GM12878 (cell line): ENCODE data around the gene PDGFB. TPM values are rescaled to one million over a fixed set of nuclear protein-coding genes. Genes with fewer than 3 reads are reported as not detected.

Experiments
- ATAC-seq: fragments of 200-7000 bp; cut with Tn5 transposase; 3 replicates; pipeline ENCODE4 v1.9.1; 2020; ENCODE audit warnings: mild to moderate bottlenecking, moderate library complexity
- BruUV-seq: library from RNA; stranded (reverse); fragments of 400-500 nt; replicated peaks from 2 replicates; lab custom pipeline; 2021; lab: Mats Ljungman, UMichigan
- CTCF ChIA-PET: fragments of 300-600 bp; sonication (Branson Sonifier 250); formaldehyde crosslinking; extraction: SDS; loops from one replicate; lab custom pipeline; 2021; ENCODE audit warnings: inconsistent platforms; lab: Yijun Ruan, JAX
- POLR2A ChIA-PET: fragments of 350-600 bp; formaldehyde crosslinking; extraction: SDS; loops from one replicate; lab custom pipeline; 2021; ENCODE audit warnings: inconsistent platforms; lab: Charles Lee
- RAD21 ChIA-PET: fragments of 300-600 bp; sonication (Branson Sonifier 250); formaldehyde crosslinking; loops from one replicate; lab custom pipeline; 2023; ENCODE audit warnings: antibody characterized with exemption; ENCODE audit not compliant: unreplicated experiment; lab: Charles Lee
- SMC1A ChIA-PET: fragments of 300-600 bp; sonication (Branson Sonifier 250); formaldehyde crosslinking; loops from one replicate; lab custom pipeline; 2023; ENCODE audit not compliant: unreplicated experiment, uncharacterized antibody; lab: Charles Lee
- DNase-seq: peaks from one replicate; pipeline ENCODE4 v3.0.0-alpha.2; 2011; ENCODE audit warnings: low read depth, low spot score
- FAIRE-seq: peaks from 3 replicates; lab custom pipeline; 2011; peaks lifted over from hg19 to GRCh38; lab: Jason Lieb, UNC
- H2AFZ ChIP-seq: 2 replicates; pipeline ENCODE4 v1.6.0; 2011; ENCODE audit warnings: low read depth, low read length, control low read depth; ENCODE audit not compliant: control insufficient read depth
- H3K27ac ChIP-seq: 2 replicates; pipeline ENCODE4 v1.5.1; 2011; ENCODE audit warnings: control low read depth; ENCODE audit not compliant: control insufficient read depth, insufficient read depth
- H3K27me3 ChIP-seq, 2 experiments: replicated peaks in 1 of 2; 2 replicates each; pipeline versions ENCODE4 v1.6.0 to v1.6.1; 2011; ENCODE audit warnings: low read length in 1 of 2; ENCODE audit not compliant: control insufficient read depth in 2 of 2, insufficient read depth in 2 of 2
- H3K36me3 ChIP-seq, 2 experiments: 2 replicates each; pipeline ENCODE4 v1.5.1; 2011; ENCODE audit warnings: low read length in 1 of 2; ENCODE audit not compliant: control insufficient read depth in 2 of 2, insufficient read depth in 2 of 2
- H3K4me1 ChIP-seq: 2 replicates; pipeline ENCODE4 v1.6.1; 2011; ENCODE audit warnings: mild to moderate bottlenecking, low read length, moderate library complexity, mixed read lengths; ENCODE audit not compliant: control insufficient read depth, insufficient read depth
- H3K4me2 ChIP-seq: 2 replicates; pipeline ENCODE4 v1.6.0; 2011; ENCODE audit warnings: control low read depth; ENCODE audit not compliant: control insufficient read depth, insufficient read depth
- H3K4me3 ChIP-seq: fragments of 200-600 bp; sonication (generic); 2 replicates; pipeline ENCODE4 v1.5.1; 2016
- H3K79me2 ChIP-seq: 2 replicates; pipeline ENCODE4 v1.6.0; 2011; ENCODE audit warnings: low read length; ENCODE audit not compliant: control insufficient read depth, insufficient read depth
- H3K9ac ChIP-seq: 2 replicates; pipeline ENCODE4 v1.8.0; 2011; ENCODE audit warnings: low read length, control low read depth, mixed read lengths; ENCODE audit not compliant: control insufficient read depth, insufficient read depth
- H3K9me3 ChIP-seq: replicated peaks from 3 replicates; pipeline ENCODE4 v1.5.1; 2011; ENCODE audit warnings: mild to moderate bottlenecking, low read length; ENCODE audit not compliant: control insufficient read depth, insufficient read depth
- H4K20me1 ChIP-seq: 2 replicates; pipeline ENCODE4 v1.6.0; 2011; ENCODE audit not compliant: control insufficient read depth, insufficient read depth
- ATF7 ChIP-seq: fragments of 450-650 bp; IDR thresholded peaks from 2 replicates; pipeline ENCODE4 v1.6.1; 2016; ENCODE audit warnings: low read depth, mild to moderate bottlenecking
- BMI1 ChIP-seq: fragments of 450-650 bp; IDR thresholded peaks from 2 replicates; pipeline ENCODE4 v1.6.1; 2016; ENCODE audit warnings: mild to moderate bottlenecking, moderate library complexity, borderline replicate concordance
- E4F1 ChIP-seq: fragments of 450-650 bp; IDR thresholded peaks from 2 replicates; pipeline ENCODE4 v1.6.1; 2018; ENCODE audit warnings: borderline replicate concordance, mild to moderate bottlenecking; ENCODE audit not compliant: partially characterized antibody
- KLF5 ChIP-seq: fragments of 450-650 bp; IDR thresholded peaks from 2 replicates; pipeline ENCODE4 v1.6.1; 2014; ENCODE audit warnings: mild to moderate bottlenecking; ENCODE audit not compliant: partially characterized antibody
- NFIC ChIP-seq: IDR thresholded peaks from 2 replicates; pipeline ENCODE4 v1.6.1; 2012; ENCODE audit warnings: low read depth, mild to moderate bottlenecking, inconsistent platforms, low read length, moderate library complexity
- RAD21 ChIP-seq: IDR thresholded peaks from 2 replicates; pipeline ENCODE4 v1.6.1; 2011; ENCODE audit warnings: mild to moderate bottlenecking, low read depth, low read length, moderate library complexity; ENCODE audit not compliant: insufficient read depth
- YY1 ChIP-seq: IDR thresholded peaks from 2 replicates; pipeline ENCODE4 v1.6.1; 2011; ENCODE audit warnings: low read depth, mild to moderate bottlenecking, low read length
- ZBTB11 ChIP-seq: fragments of 450-650 bp; formaldehyde crosslinking; IDR thresholded peaks from 2 replicates; pipeline ENCODE4 v1.5.0; 2022; ENCODE audit warnings: mild to moderate bottlenecking, missing genetic modification characterization
- WGBS: methylation state at CpG from one replicate; pipeline ENCODE4 v1.1.6; 2016; ENCODE audit warnings: low lambda C conversion rate; ENCODE audit not compliant: insufficient replicate concordance, insufficient coverage; ENCODE audit errors: missing lambda C conversion rate; 5-methylcytosine and 5-hydroxymethylcytosine counted together
- in situ Hi-C: fragments of 300-500 bp; cut with MboI; formaldehyde crosslinking; loops from 9 replicates; pipeline ENCODE4 v1.14.3; 2018; ENCODE audit warnings: mixed read lengths
- intact Hi-C: fragments of 100-400 bp; cut with micrococcal nuclease; formaldehyde crosslinking; loops from one replicate; pipeline ENCODE4 v1.14.2; 2022; ENCODE audit not compliant: unreplicated experiment
- polyA plus RNA-seq, 11 experiments: library from polyadenylated mRNA; depleted of rRNA in 4 of 11; unstranded in 6 of 11; stranded (reverse) in 5 of 11; fragments of >200 nt; fragmentation: Nextera tagmentation in 4 of 11; fragmentation: Illumina TruSeq in 1 of 11; extraction: Ambion mirVana in 4 of 11; extraction: Trizol in 1 of 11; gene quantifications; 1 replicate in 1 of 11; 2 replicates in 10 of 11; pipeline versions ENCODE4 v1.2.1 to v1.2.3, GENCODE V29; 2011 to 2016; ENCODE audit warnings: inconsistent platforms in 2 of 11, missing spikeins in 2 of 11, low read depth in 1 of 11
- total RNA-seq, 4 experiments: library from RNA; depleted of rRNA in 3 of 4; stranded (reverse); fragments of >200 nt in 3 of 4; fragmentation: Illumina TruSeq in 1 of 4; extraction: Trizol in 1 of 4; gene quantifications; 2 replicates each; pipeline versions ENCODE4 v1.2.1 to v1.2.3, GENCODE V29; 2013 to 2021

PDGFB gene
- total and polyA plus RNA-seq, 10 of the 15 experiments (the other 5 are each of a cell fraction or from before 2014, with no cell fraction given), result 0.13 to 1.1 (median 0.56) TPM; not detected in 1

GRCh38 chr22:39284983-39285382, 40.2 kb upstream of the PDGFB start:
- 0 out of 2 replicates have a peak, but pooled peaks have one; percentile 26 for TF ChIP-seq YY1
- TF ChIP-seq RAD21, result no peak
- SMC1A ChIA-PET, result interaction anchor here (1.1 kb wide), 1 partner anchor 69 kb away, joined by 4 read pairs; no protein-coding TSS in a partner anchor
- H3K79me2 ChIP-seq, result no peaks in the 10 kb centered on the region
- ATAC-seq, result no peak
- BruUV-seq, result no TSS peak
- no peak overlapping the region for H3K27ac ChIP-seq
- no peak for DNase-seq
- POLR2A ChIA-PET, result no interaction called here
- H3K36me3 ChIP-seq, result no peaks in the 10 kb centered on the region
- no peak overlapping the region for H2AFZ ChIP-seq
- H3K4me2 ChIP-seq, result no peak overlapping the region
- CTCF ChIA-PET, result no interaction called here
- no peaks in the 10 kb centered on the region for H3K27me3 ChIP-seq
- peaks cover 15% of the 10 kb centered on the region for H3K4me1 ChIP-seq
- in situ Hi-C loops (no loop called here), intact Hi-C loops (no loop called here)
- H3K9me3 ChIP-seq, result no peaks in the 10 kb centered on the region; the same call in 2 of the 3 replicates
- H3K9ac ChIP-seq, result no peak overlapping the region
- no peaks in the 10 kb centered on the region for H4K20me1 ChIP-seq
- FAIRE-seq, result no peak
- RAD21 ChIA-PET, result interaction anchor here (1.2 kb wide), 1 partner anchor 114 kb away, joined by 3 read pairs; no protein-coding TSS in a partner anchor
- H3K4me3 ChIP-seq, result no peak overlapping the region
- 52% methylated on average over 3 of the region's 3 CpGs for WGBS

DNA sequence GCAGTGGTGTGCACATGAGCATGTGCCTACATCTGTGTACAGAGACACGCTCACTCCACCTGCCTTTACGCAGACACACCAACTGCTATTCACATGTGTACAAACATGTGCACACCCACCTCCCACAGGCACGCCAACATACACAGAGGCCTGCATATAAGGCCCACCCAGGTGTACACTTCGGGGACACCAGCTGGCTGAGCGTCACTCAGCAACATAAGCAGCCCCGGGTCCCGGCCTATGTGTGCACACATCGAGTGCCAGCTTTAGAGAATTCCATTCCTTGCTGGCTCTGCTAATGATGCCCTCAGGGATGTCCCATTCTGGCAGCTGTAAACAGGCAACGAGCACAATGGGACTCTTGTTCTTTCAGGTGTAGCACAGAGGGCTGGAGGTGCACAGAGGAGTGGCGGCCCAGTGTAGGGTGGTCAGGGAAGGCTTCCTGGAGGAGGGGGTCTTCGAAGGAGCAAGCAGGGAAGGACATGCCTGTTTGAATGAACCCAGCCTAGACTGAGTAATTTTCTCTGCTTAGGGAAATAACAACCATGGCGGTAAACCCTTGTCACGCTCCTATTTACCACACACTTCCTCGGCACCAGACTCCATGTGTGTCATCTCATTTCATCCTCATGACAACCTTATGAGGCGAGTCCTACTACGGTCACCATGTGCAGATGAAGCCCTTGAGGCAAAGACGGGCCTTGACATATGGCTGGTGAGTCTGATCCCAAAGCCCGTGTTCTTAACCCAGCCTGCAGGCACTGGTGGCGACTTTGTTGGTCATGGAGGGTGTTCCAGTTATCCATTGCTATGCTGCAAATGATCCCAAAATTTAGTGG, 39.6 kb upstream of the PDGFB start:
- no peak for ATAC-seq
- TF ChIP-seq E4F1 (no peak), ATF7 (no peak), ZBTB11 (no peak), KLF5 (no peak), BMI1 (no peak), NFIC (no peak)

More for the DNA sequence above, 39.6 kb upstream of the PDGFB start:
- no peak for DNase-seq
- Histone ChIP-seq H3K4me2 (no peak overlapping the region), H3K27ac (no peak overlapping the region), H3K27me3 (no peaks in the 10 kb centered on the region), H4K20me1 (no peaks in the 10 kb centered on the region), H3K79me2 (no peaks in the 10 kb centered on the region), H3K4me1 (peaks cover 15% of the 10 kb centered on the region), H2AFZ (no peak overlapping the region), H3K4me3 (no peak overlapping the region), H3K36me3 (no peaks in the 10 kb centered on the region), H3K9me3 (no peaks in the 10 kb centered on the region; the same call in 2 of the 3 replicates), H3K9ac (no peak overlapping the region)
- CTCF ChIA-PET, result interaction anchor here (1.1 kb wide), 1 partner anchor 34 kb away, joined by 3 read pairs; the partner anchor contains the start of gene RPL3
- no TSS peak for BruUV-seq
- SMC1A ChIA-PET, result interaction anchor here (1.1 kb wide), 1 partner anchor 68 kb away, joined by 4 read pairs; no protein-coding TSS in a partner anchor
- WGBS, result 71% methylated on average over 19 of the region's 19 CpGs
- POLR2A ChIA-PET, result no interaction called here
- FAIRE-seq, result no peak
- intact Hi-C loops (no loop called here), in situ Hi-C loops (no loop called here)
- RAD21 ChIA-PET, result no interaction called here
